HG03432 (cell line): Measurements from ENCODE around the gene HSP90AB1.
"Not testable (repeated sequence)": the region's sequence is repeated elsewhere in the genome, so short reads cannot be mapped to it uniquely, and the experiment has no call there.

Experiments
- ATAC-seq: cut with Tn5 transposase; IDR thresholded peaks from one replicate; pipeline ENCODE4 v1.9.1; 2021; ENCODE audit warnings: mild to moderate bottlenecking, moderate library complexity; ENCODE audit not compliant: unreplicated experiment

The HSP90AB1 gene

GRCh38 chr6:44221961-44222335 is 25.0 kb upstream of the HSP90AB1 start:
- no peak for ATAC-seq

- peak; percentile 2 for ATAC-seq
Measured at GRCh38 chr6:44222486-44223318, 24.2 kb upstream of the HSP90AB1 start.

- peak; percentile 57 for ATAC-seq
Measured at GRCh38 chr6:44223319-44224028, 23.4 kb upstream of the HSP90AB1 start, which contains the start of gene SLC29A1. Gene SLC29A1, plus strand, starts transcription at chr6:44223595. Its CDS starts 3,719 bp downstream, at chr6:44227314.

GRCh38 chr6:44224029-44224964 is 22.6 kb upstream of the HSP90AB1 start:
- ATAC-seq = peak; percentile 4

GRCh38 chr6:44224965-44225305 is 22.0 kb upstream of the HSP90AB1 start:
- ATAC-seq = no peak

- no peak for ATAC-seq
Measured at GRCh38 chr6:44225579-44226325, 21.1 kb upstream of the HSP90AB1 start.

GRCh38 chr6:44226368-44227147 is 20.3 kb upstream of the HSP90AB1 start:
- no peak for ATAC-seq

- ATAC-seq = no peak
Measured at GRCh38 chr6:44227148-44227793, 19.6 kb upstream of the HSP90AB1 start.

- ATAC-seq = no peak
Measured at GRCh38 chr6:44228031-44228430, 18.9 kb upstream of the HSP90AB1 start.

GRCh38 chr6:44228433-44228832 is 18.5 kb upstream of the HSP90AB1 start:
- no peak for ATAC-seq

GRCh38 chr6:44228836-44229235 is 18.1 kb upstream of the HSP90AB1 start:
- no peak for ATAC-seq

- ATAC-seq = no peak
Measured at GRCh38 chr6:44229376-44230033, 17.4 kb upstream of the HSP90AB1 start.

- ATAC-seq = no peak
Measured at GRCh38 chr6:44230034-44230675, 16.7 kb upstream of the HSP90AB1 start.

GRCh38 chr6:44231426-44231825 is 15.5 kb upstream of the HSP90AB1 start:
- ATAC-seq = not testable (repeated sequence)

- no peak for ATAC-seq
Measured at GRCh38 chr6:44232676-44233566, 14.0 kb upstream of the HSP90AB1 start.

GRCh38 chr6:44233567-44234100 is 13.3 kb upstream of the HSP90AB1 start:
- no peak for ATAC-seq
